SW480 (cell line): ENCODE measurements around the gene SH2D3C.
"Not testable (repeated sequence)": the region's sequence is repeated elsewhere in the genome, so short reads cannot be mapped to it uniquely, and the experiment has no call there.

Source experiments
- DNase-seq: peaks from one replicate; pipeline ENCODE4 v3.0.0-alpha.2; 2016; ENCODE audit warnings: low spot score

Gene SH2D3C

DNA sequence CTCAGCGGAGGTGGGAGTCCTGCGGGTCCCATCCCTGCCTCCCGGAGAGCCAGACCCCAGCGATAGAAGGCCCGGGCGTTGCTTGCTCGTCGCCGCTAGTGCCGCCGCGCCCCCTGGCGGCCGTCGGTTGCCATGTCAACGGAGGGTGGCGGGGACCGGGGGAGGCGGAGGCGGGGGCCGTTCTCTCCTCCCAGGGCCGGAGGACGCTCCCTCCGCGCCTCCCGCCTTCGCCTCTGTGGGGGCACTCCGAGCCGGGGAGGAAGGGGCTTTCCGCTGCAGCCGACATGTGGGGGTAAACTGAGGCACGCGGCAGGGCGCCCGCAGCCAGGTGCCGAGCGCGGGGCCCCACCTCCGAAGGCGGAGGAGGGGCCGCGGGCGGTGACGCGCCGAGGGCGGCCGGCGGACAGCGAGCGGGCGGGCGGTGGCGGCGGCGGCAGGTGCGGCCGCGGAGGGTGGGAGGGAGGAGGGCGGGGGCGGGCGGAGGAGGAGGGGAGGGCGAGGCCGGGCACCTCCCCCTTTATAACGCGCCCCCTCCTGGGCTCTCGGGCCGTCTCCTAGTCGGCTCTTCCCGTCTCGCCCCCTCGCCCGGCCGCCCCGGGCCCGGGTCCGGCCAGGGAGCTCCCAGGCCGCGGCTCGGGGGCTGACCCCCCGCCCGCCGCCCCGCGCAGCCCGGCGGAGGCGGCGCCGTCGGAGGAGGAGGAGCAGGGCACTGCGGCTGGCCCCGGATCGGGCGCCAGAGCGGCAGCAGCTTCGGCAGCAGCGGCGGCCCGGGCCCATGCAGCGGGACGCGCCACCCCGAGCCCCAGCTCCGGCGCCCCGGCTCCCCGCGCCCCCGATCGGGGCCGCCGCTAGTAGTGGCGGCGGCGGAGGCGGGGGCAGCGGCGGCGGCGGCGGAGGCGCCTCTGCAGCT is 6.8 kb upstream of the SH2D3C start:
- DNase-seq: peak; percentile 73

DNA sequence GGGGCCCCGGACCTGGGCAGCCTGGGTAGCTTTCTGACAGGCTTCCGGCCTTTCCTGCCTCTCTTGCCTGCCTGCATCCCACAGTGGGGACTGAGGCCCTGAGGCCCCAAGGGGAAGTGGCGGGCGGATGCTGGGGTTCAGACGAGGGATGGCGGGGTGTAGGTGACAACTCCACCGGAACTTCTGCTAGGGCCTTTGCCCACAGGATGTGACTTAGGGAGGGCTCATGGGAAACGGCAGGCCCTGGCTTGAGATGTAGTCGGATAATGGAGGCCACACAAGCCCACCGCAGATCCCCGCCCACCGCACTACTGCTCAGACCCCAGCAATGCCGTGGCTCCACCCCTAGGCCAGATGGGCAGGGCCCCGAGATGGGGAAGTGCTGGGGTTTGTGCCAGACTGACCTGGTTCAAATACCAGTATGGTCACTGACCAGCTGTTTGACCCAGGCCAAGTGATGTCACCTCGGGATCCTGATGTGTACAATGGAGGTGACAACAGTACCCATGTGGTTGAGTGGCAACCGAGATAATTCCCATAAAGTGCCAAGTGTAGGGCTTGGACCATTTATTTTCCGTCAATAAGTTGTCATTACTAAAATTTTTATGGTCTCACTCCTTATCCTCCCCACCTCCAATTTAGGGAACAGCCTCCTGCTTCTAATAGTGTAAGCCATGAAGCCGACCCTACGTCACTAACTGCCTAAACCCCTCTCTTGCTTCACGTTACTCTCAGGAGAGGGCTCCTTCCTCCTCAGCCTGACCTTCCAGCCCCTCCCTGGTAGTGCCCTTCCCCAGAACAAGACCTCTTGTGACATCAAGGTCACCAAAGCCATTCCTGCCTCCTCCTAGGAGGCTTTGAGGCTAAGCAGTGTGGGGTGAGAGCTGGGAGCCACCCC is 4.9 kb upstream of the SH2D3C start:
- no peak for DNase-seq

DNA sequence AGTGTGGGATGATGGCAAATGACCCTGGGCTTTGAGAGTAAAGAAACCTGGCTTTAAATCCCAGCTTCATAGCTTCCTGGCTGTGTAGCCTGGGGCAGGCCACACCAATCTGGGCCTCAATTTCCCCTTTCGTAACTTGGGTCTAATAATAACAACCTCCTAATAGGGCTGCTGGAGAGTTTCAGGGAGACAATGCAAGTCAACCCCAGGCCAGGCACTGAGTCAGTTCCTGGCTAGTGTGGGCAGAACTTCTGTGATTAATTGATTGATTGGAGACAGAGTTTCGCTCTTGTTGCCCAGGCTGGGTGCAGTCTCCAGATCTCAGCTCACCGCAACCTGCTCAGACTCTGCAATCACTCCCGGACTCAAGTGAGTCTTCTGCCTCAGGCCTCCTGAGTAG is 3.3 kb upstream of the SH2D3C start:
- no peak for DNase-seq

DNA sequence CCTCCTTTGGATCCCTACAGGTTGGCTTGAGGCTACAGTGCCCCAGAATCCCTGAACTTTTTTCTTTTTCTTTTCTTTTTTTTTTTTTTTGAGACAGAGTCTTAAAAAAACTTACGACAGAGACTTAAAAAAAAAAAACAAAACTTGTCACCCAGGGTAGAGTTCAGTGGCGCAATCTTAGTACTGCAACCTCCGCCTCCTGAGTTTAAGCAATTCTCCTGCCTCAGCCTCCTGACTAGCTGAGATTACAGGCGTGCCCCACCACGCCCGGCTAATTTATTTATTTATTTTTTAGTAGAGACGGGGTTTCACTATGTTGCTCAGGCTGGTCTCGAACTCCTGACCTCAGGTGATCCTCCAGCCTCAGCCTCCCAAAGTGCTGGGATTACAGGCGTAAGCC is 2.4 kb upstream of the SH2D3C start:
- DNase-seq: not testable (repeated sequence)

DNA sequence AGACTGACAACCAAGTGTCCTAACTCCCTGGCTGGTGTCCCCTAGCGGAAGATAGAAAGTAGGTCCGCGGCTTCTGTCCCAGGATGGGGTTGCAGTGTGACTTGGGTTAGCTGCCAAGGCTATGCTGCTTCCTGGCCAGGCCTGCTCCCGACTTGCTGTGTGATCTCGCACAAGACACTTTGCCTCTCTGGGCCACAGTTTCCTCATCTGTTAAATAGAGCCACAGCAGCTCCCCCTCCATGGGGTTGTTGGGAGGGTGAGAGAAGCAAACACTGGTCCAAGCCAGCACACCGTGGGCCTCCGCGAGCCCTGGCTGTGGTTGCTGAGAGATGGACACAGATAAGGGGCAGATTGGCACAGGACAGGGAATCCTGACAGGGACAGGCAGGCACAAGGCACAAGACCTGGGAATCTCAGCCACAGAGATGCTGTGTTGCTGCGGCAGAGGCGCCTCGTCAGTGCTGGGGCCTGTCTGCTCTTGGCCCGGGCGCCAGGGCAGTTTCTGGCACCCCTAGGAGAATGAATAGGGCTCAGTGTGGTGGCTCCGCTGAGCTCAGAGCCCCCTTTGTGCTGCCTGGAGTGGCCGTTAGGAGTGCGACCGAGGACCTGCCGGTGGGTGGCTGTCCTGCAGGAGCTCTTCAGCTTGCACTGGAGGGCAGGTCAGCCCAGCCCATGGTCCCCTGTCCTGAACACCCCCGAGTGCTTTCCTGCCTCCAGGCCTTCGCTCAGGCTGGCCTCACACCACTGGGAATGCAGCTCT is 1.8 kb upstream of the SH2D3C start:
- no peak for DNase-seq

DNA sequence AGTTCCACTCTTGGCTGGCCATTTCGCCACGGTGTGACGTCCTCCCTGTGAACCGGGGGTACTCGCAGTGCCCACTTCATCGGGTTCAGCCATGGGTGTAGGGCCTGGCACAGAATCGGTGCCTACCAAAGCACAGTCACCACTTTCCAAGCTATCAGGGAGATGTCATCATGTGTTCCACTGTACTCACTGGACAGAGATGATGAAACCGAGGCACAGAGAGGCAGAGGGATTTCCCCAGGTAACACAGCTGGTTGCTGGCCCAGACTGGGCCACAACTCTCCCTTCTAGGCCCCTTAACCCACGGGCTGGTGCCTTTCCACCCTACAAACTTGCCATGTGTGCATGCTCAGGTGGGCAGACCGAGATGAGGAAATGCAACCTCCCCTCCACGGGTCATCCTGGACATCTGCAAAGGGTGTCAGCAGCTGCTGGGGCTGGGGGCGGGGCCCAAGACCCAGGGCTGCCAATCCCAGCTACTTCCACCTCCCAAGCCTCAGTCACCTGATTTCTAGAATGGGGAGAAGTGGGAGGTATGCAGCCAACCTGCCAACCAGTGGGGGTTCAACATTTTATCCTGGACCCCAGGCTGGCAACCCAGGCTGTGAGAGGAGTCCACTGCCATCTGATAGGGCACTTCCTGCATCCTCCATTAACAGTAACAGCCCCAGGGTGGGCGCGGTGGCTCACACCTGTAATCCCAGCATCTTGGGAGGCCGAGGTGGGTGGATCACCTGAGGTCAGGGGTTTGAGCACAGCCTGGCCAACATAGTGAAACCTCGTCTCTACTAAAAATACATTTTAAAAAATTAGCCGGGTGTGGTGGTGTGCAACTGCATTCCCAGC is 893 bp upstream of the SH2D3C start:
- no peak for DNase-seq

DNA sequence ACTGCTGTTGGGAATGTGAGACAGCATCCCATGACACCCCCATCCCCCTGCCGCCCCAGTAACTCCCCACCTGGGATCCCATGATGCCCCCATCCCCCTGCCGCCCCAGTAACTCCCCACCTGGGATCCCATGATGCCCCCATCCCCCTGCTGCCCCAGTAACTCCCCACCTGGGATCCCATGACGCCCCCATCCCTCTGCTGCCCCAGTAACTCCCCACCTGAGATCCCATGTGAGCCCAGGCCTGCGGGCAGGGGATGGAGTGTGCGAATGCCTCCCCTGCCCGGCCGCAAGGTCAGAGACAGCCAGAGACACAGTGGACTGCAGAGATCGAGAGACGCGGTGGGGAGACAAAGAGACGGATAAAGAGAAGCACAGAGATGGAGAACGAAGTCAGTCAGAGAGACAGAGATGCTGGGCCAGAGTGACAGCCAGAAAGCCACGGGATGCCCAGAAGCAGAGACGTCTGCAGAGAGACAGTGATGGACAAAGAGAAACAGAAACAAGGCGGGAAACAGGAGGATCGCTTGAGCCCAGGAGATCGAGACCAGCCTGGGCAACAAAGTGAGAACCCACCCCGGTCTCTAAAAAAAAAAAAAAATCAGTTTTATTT is 992 bp downstream of the SH2D3C start:
- no peak for DNase-seq

DNA sequence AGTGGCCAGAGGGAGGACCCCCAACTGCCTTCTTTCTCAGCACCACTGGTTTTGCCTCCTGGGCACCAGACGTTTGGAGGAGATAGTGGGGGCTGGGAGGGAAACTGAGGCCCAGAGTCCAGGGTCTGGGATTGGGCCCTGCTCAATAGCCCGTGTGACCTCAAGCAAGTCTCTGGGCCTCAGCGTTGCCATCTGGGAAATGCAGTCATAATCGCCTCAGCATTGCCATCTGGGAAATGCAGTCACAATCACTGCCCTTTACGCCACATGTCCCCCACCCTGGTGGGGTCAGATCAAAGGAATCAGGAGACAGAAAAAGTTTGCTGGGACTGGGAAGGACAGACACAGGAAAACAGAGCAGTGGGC is 1.6 kb downstream of the SH2D3C start:
- DNase-seq: no peak

DNA sequence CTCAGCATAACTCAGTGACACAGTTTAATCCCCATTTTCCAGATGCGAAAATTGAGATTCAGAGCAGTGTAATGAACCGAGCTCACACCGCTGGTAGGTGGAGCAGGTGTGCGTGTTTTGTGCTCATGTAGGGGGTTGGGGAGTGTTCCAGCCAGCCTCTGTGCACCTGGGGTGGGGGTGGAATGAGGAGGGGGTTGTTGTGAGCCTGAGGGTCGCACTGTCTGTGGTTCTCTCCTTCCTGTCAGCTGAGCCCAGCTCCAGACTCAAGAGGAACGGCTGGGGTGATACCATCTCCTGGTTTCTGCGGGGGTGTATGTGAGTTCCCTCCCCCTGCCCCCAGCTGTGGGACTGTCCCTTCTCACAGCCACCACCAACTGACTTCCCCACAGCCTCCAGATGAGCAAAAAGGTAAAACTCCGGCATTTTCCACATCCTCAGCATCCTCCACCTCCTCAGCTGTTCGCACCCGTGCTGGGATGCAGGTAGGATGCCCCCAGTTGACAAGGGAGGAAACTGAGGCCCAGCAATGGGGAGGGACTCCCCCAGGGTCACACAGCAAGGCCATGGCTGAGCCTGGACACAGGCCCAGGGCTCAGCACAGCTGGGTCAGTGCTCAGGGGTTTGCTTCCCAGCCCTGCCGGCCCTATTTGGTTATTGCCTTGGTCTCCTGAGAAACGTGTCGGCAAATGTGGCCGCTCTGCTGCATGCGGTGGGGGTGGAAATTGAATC is 2.1 kb downstream of the SH2D3C start:
- no peak for DNase-seq

DNA sequence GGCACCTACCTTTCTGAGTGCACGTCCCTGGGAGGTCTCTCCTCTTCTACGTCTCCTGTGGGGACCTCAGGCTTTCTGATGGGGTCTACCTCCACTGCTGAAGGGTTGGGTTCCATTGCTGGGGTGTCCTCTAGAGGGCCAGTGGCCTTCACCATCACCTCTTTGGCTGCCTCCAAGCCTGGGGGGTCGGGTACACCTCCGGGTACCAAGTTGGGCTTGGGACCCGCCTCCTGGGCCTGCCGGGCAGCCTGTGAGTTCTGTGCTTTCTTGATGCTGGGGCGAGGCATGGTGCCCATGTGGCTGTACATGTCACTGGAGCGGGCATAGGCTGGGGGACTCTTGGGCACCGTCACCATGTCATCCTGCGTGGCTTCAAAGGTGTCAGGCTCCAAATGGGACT is 4.5 kb downstream of the SH2D3C start:
- no peak for DNase-seq

DNA sequence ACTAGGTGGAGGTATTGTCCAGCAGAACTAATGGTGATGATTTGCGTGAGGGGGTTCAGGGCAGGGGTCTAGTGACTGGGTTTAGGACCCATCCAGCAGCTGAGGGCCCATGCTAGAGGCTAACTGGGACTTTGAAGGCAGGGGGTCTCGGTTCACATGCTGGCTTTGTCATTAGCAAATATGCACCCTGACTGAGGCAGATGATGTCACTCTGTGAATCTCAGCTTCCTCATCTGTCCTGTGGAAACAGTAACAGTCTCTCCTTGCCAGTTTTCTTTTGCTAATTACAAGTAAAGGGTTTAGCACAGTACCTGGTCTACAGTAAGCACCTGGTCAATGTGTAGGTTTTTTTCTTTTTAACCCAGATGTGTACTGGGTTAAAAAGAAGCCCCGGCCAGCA is 5.2 kb downstream of the SH2D3C start:
- DNase-seq: no peak

DNA sequence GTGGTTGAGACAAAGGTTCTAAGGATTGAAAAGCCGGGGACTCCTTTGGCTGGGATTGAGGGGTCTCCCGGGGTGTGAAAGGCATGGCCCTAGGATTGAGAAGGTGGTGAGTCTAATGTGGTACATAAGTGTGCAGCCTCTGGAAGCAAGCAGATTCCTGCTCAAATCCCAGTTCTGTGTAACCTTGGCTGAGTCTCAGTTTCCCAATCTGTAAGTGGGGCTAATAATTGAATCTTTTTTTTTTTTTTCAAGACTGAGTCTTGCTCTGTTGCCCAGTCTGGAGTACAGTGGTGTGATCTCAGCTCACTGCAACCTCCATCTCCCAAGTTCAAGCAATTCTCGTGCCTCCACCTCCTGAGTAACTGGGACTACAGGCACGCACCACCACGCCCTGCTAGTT is 5.9 kb downstream of the SH2D3C start:
- no peak for DNase-seq

DNA sequence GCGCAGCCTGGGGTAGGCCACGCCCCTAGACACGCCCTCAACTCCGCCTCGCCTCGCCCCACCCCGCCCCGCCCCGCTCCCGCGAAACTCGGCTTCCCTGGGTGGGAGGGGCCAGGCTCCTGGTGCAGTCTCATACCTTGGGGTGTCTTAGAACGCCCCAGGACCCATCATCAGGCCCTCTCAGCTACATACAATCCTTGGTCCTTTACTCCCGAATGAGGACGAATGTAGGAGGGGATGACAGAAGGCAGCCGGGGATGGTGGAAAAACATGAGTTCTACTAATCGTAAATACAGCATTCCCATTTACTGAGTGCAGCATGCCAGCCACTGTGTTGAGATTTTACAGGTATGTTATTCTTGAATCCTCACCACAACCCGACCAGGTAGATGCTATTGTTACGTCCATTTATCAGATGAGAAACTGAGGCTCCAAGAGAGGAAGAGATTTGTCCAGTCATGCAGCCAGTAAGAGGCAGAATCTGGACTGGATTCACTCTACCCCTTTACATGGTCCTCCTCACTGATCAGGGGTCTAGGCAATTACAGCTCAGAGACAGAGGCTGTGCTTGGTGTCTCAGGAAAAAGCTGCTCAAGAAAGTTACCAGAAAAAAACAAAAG is 6.8 kb downstream of the SH2D3C start:
- no peak for DNase-seq

DNA sequence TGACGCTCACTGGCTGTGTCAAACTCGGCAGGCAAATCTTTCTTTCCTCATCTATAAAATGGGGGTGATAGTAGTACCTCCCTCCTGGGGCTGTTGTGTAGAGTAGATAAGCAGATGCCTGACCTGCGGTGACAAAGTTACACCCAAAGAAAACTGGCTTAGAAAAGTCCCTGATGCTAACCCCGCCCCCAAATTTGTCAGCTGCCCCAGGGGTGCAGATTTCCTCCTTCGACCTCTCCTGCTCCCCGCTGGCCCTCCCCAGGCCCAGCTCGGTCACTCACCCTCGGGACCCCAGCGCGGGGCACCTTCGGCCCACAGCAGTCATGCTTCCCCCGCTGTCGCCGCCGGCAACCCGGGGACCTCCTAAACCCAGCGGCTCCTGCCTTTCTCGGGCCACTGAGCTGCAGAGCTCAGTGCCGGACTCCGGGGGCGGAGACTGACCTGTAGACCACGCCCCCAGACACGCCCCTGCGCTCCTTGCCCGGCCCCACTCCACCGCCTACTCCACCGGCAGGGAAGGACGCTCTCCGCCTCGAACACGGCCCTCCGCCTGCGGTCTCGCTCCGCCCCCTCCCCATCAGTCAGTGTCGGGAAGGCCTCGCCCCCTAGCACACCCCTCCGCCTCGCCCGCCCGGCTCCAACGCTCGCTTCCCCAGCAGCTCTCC is 7.4 kb downstream of the SH2D3C start:
- peak; percentile 96 for DNase-seq

DNA sequence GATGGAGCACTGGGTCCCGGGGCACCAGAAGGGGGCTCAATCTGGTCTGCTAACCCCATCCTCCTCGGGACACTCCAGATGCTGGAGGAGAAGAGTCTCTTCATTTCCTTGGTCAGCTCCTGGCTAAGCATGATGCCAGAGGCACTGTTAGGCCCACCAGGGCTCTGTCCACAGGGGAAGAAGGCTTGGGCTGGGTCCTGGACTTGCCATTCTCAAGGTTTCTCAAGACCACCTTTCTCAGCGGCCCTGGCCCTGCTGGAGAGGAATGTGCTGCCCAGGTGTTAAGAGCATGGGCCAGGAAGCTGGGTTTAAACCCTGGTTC is 7.9 kb downstream of the SH2D3C start:
- DNase-seq: no peak

DNA sequence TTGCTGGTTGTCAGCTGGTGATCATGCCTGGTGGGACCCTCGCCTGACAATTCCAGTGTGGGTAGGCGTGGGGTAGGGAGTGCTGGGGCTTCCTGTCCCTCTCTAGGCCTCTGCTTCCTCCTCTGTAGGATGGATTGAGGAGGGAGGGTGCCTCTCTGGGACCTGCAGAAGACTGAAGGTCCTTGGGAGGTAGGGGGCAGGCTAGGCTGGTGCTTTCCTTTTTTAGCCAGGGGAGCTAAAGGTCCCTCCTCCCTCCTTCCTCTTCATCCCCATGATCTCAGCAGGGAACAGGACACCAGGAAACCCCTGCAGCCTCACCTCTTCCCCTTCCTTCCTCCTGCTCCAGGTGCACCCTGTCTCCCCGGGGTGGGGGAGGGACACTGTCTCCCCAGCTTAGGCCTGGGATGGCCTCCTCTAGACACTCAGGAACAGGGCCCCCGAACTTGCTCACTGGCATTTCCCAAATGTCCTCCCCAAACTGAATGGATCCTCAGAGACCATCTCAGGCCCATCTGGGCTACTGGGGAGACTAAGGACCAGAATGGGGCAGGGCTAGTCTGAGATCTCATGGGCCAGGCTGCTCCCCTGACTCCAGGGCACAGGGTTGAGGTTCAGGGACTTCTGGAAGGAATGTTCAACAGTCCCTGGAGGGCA is 8.4 kb downstream of the SH2D3C start:
- no peak for DNase-seq

DNA sequence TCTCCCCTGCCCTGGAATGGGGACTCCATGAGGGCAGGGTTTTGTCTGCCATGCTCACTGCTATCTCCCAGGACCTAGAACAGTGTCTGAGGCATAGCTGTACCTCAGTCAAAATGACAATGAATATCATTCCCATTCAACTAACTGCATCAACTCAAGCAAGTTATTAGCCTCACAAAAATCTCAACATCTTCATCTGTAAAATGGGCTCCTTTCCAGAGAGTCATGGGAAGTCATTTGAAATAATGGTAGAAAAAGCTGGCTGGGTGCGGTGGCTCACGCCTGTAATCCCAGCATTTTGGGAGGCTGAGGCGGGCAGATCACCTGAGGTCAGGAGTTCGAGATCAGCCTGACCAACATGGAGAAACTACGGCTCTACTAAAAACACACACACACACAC is 9.4 kb downstream of the SH2D3C start:
- DNase-seq: no peak

DNA sequence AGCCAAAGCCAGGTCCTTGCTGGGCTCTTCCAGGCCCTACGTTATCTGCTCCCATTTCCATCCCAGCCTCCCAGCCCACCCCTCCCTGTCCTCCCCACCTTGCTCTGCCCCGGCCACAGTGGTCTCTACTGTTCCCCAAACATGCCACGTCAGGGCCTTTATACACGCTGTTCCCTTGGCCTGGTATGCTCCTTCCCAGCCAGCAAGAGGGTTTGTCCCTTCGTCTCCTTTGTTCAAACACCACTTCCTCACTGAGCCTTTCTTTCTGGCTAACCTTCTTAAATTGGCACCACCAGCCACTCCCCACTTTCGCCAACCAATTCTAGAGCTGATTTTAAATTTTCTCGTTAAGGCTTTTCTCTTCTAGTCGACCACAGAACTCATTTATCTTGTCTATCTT is 9.8 kb downstream of the SH2D3C start:
- DNase-seq: no peak

DNA sequence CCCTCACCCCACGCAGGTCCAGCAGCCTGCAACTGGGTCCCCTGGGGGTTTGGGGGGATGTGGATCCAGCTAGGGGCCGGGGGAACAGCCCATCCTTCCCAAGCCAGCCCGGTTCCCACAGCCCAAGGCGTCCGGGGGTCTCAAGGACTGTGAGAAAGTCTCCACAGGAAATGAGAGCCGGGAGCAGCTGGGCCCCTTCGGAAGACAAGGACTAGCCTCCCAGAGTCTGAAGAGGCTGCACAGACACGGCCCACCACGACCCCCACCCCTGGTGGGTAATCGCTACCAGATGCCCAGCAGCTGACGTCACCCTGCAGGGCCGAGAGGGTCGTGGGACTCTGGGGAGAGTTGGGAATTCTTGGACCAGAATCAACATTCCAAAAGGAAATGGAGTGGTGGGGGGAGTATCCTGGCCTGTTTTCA is 10.5 kb downstream of the SH2D3C start:
- no peak for DNase-seq
